DOHH2 (cell line): Measurements from ENCODE around the gene R3HDML.
"Not testable (repeated sequence)": the region's sequence is repeated elsewhere in the genome, so short reads cannot be mapped to it uniquely, and the experiment has no call there.

Experiments used
- H3F3A ChIP-seq: fragments of 200-600 bp; sonication (generic), shearing (Covaris generic); 2 replicates; pipeline ENCODE4 v1.6.0; 2016; ENCODE audit warnings: antibody characterized with exemption, mild to moderate bottlenecking; ENCODE audit not compliant: control insufficient read depth, insufficient read depth
- H3K27ac ChIP-seq: fragments of 200-600 bp; sonication (generic); 2 replicates; pipeline ENCODE4 v1.5.1; 2014; ENCODE audit warnings: low read depth, mild to moderate bottlenecking, low read length, moderate library complexity
- H3K27me3 ChIP-seq: fragments of 200-600 bp; sonication (generic); 2 replicates; pipeline ENCODE4 v1.6.1; 2014; ENCODE audit warnings: mild to moderate bottlenecking, low read length, mixed read lengths; ENCODE audit not compliant: control insufficient read depth
- H3K36me3 ChIP-seq: fragments of 200-600 bp; sonication (generic); 2 replicates; pipeline ENCODE4 v1.6.1; 2014; ENCODE audit warnings: mild to moderate bottlenecking, low read length, moderate library complexity, mixed read lengths; ENCODE audit not compliant: control insufficient read depth
- H3K4me1 ChIP-seq: fragments of 200-600 bp; sonication (generic); 2 replicates; pipeline ENCODE4 v1.6.1; 2014; ENCODE audit warnings: mild to moderate bottlenecking, low read length, mixed read lengths; ENCODE audit not compliant: control insufficient read depth
- H3K4me2 ChIP-seq: fragments of 200-600 bp; sonication (generic); 2 replicates; pipeline ENCODE4 v1.6.0; 2014; ENCODE audit warnings: mild to moderate bottlenecking, low read length, moderate library complexity
- H3K4me3 ChIP-seq: fragments of 200-600 bp; sonication (generic); 2 replicates; pipeline ENCODE4 v1.5.1; 2014; ENCODE audit warnings: mild to moderate bottlenecking, low read length, mixed read lengths
- H3K79me2 ChIP-seq: fragments of 200-600 bp; sonication (generic); 2 replicates; pipeline ENCODE4 v1.6.1; 2014; ENCODE audit warnings: mild to moderate bottlenecking, low read length, mixed read lengths; ENCODE audit not compliant: control insufficient read depth
- H3K9me2 ChIP-seq: fragments of 200-600 bp; sonication (generic); replicated peaks from 2 replicates; pipeline ENCODE4 v1.6.1; 2014; ENCODE audit warnings: mild to moderate bottlenecking, low read length, mixed read lengths; ENCODE audit not compliant: control insufficient read depth
- H3K9me3 ChIP-seq: fragments of 200-600 bp; sonication (generic); 2 replicates; pipeline ENCODE4 v1.6.1; 2014; ENCODE audit warnings: antibody characterized with exemption, low read length, mixed read lengths; ENCODE audit not compliant: control insufficient read depth, insufficient read depth
- H4K20me1 ChIP-seq: fragments of 200-600 bp; sonication (generic); 2 replicates; pipeline ENCODE4 v1.6.0; 2014; ENCODE audit warnings: low read depth, mild to moderate bottlenecking, antibody characterized with exemption, low read length, moderate library complexity; ENCODE audit not compliant: control insufficient read depth, insufficient read depth
- EZH2phosphoT487 ChIP-seq: fragments of 200-600 bp; sonication (generic); IDR thresholded peaks from 2 replicates; pipeline ENCODE4 v1.6.1; 2017; ENCODE audit warnings: borderline replicate concordance, mild to moderate bottlenecking, antibody characterized with exemption, low read length, moderate library complexity, mixed read lengths
- TF ChIP-seq, protein P1 (sequence below): fragments of 200-600 bp; sonication (generic); IDR thresholded peaks from one replicate; pipeline ENCODE4 v1.5.1; 2014; ENCODE audit warnings: antibody characterized with exemption, mild to moderate bottlenecking, low read depth, low read length; ENCODE audit not compliant: poor library complexity, severe bottlenecking

Gene R3HDML

GRCh38 chr20:44326391-44327159, 10.3 kb upstream of the R3HDML start:
- TF ChIP-seq, protein P1, sequence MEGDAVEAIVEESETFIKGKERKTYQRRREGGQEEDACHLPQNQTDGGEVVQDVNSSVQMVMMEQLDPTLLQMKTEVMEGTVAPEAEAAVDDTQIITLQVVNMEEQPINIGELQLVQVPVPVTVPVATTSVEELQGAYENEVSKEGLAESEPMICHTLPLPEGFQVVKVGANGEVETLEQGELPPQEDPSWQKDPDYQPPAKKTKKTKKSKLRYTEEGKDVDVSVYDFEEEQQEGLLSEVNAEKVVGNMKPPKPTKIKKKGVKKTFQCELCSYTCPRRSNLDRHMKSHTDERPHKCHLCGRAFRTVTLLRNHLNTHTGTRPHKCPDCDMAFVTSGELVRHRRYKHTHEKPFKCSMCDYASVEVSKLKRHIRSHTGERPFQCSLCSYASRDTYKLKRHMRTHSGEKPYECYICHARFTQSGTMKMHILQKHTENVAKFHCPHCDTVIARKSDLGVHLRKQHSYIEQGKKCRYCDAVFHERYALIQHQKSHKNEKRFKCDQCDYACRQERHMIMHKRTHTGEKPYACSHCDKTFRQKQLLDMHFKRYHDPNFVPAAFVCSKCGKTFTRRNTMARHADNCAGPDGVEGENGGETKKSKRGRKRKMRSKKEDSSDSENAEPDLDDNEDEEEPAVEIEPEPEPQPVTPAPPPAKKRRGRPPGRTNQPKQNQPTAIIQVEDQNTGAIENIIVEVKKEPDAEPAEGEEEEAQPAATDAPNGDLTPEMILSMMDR = peak; percentile 18
- TF ChIP-seq EZH2phosphoT487 = no peak
- H3K9me2 ChIP-seq = no peaks in the 10 kb centered on the region
- no peaks in the 10 kb centered on the region for H3F3A ChIP-seq
- no peak overlapping the region for H3K27ac ChIP-seq
- no peaks in the 10 kb centered on the region for H3K36me3 ChIP-seq
- H3K4me2 ChIP-seq = peak overlapping the region; percentile 42
- H3K4me1 ChIP-seq = peaks cover 5% of the 10 kb centered on the region; the same call in 1 of the 2 replicates
- H3K79me2 ChIP-seq = no peaks in the 10 kb centered on the region
- peak overlapping the region; percentile 4; the same call in 1 of the 2 replicates for H3K4me3 ChIP-seq
- H3K9me3 ChIP-seq = no peaks in the 10 kb centered on the region
- peaks cover 4% of the 10 kb centered on the region; the same call in 1 of the 2 replicates for H3K27me3 ChIP-seq
- no peaks in the 10 kb centered on the region for H4K20me1 ChIP-seq

DNA sequence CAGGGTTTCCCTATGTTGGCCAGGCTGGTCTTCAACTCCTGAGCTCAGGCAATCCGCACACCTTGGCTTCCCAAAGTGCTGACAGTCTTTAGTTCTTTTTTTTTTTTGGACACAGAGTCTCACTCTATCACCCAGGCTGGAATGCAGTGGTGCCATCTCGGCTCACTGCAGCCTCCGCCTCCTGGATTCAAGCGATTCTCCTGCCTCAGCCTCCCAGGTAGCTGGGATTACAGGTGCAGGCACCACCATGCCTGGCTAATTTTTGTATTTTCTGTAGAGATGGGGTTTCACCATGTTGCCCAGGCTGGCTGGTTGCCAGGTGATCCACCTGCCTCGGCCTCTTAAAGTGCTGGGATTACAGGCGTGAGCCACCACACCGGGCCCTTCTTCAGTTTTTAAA, 9.1 kb upstream of the R3HDML start:
- not testable (repeated sequence) for H3K4me3 ChIP-seq, H3K27me3 ChIP-seq, H3K27ac ChIP-seq, H3K9me2 ChIP-seq, H3K36me3 ChIP-seq, H3K9me3 ChIP-seq, H4K20me1 ChIP-seq, H3K4me1 ChIP-seq, H3K79me2 ChIP-seq, H3F3A ChIP-seq, H3K4me2 ChIP-seq

GRCh38 chr20:44328428-44328827, 8.4 kb upstream of the R3HDML start:
- Histone ChIP-seq H3K27me3 (peaks cover 4% of the 10 kb centered on the region; the same call in 1 of the 2 replicates), H3K9me3 (no peaks in the 10 kb centered on the region), H3K4me1 (peaks cover 5% of the 10 kb centered on the region; the same call in 1 of the 2 replicates), H3F3A (no peaks in the 10 kb centered on the region), H3K27ac (no peak overlapping the region), H3K4me3 (no peak overlapping the region), H4K20me1 (no peaks in the 10 kb centered on the region), H3K9me2 (no peaks in the 10 kb centered on the region), H3K79me2 (no peaks in the 10 kb centered on the region), H3K4me2 (no peak overlapping the region), H3K36me3 (no peaks in the 10 kb centered on the region)
- TF ChIP-seq, protein P1 = no peak
- no peak for TF ChIP-seq EZH2phosphoT487

GRCh38 chr20:44331201-44331600, 5.6 kb upstream of the R3HDML start:
- no peak overlapping the region for H3K4me2 ChIP-seq
- H4K20me1 ChIP-seq = no peaks in the 10 kb centered on the region
- no peaks in the 10 kb centered on the region for H3F3A ChIP-seq
- no peaks in the 10 kb centered on the region for H3K79me2 ChIP-seq
- H3K4me1 ChIP-seq = peaks cover 5% of the 10 kb centered on the region; the same call in 1 of the 2 replicates
- H3K4me3 ChIP-seq = no peak overlapping the region
- peaks cover 4% of the 10 kb centered on the region; the same call in 1 of the 2 replicates for H3K27me3 ChIP-seq
- TF ChIP-seq, protein P1 = no peak
- no peak for TF ChIP-seq EZH2phosphoT487
- H3K27ac ChIP-seq = no peak overlapping the region
- H3K36me3 ChIP-seq = no peaks in the 10 kb centered on the region
- H3K9me3 ChIP-seq = no peaks in the 10 kb centered on the region
- no peaks in the 10 kb centered on the region for H3K9me2 ChIP-seq
